ENCODE measurements around the gene GBF1. TPM values are rescaled to one million over a fixed set of nuclear protein-coding genes. Genes with fewer than 3 reads are reported as not detected.

Gene GBF1
- total RNA-seq, 2 experiments from 2014 or later = 28.8 to 30.9 TPM

DNA sequence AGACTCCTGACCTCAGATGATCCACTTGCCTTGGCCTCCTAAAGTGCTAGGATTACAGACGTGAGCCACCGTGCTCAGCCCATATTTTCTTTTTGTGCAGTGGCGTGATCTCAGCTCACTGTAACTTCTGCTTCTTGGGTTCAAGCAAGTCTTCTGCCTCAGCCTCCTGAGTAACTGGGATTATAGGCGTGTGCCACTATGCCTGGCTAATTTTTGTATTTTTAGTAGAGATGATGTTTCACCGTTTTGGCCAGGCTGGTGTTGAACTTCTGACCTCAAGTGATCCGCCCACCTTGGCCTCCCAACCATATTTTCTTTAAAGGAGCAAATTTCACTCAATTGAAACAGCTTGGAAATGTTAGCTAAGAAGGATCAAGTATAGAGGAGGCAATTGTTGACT is 16.5 kb downstream of the GBF1 start:
- DNase-seq (no peak), ATAC-seq (ENCODE audit: poor library complexity) (no peak)
- Histone ChIP-seq H3K4me1 (ENCODE audit: insufficient read depth, low read length) (peaks cover 8% of the 10 kb centered on the region), H3K27me3 (ENCODE audit: control insufficient read depth in 1 of 2, insufficient read depth in 2 of 2, low read length in 2 of 2) (no peaks in the 10 kb centered on the region), H3K36me3 (ENCODE audit: insufficient read depth, low read length) (peaks cover 73% of the 10 kb centered on the region), H3K4me3 (ENCODE audit: low read length) (no peak overlapping the region), H3K27ac (ENCODE audit: low read depth in 1 of 2, low read length in 2 of 2) (no peak overlapping the region), H3K9me3 (ENCODE audit: control insufficient read depth in 1 of 2, insufficient read depth in 1 of 2, low read length in 2 of 2) (no peaks in the 10 kb centered on the region)
- H3K4me3 Mint-ChIP-seq = no peak overlapping the region
- peaks cover 54% of the 10 kb centered on the region for H3K4me1 Mint-ChIP-seq (ENCODE audit: low read depth)
- intact Hi-C loops (cut with DNase I, micrococcal nuclease) = no loop called here
- no peak overlapping the region for H3K27ac Mint-ChIP-seq
- H3K36me3 Mint-ChIP-seq (ENCODE audit: low read depth) = peaks cover 83% of the 10 kb centered on the region
- ChIA-PET POLR2A (no interaction called here), CTCF (no interaction called here)
- H3K27me3 Mint-ChIP-seq = no peaks in the 10 kb centered on the region
- H3K9me3 Mint-ChIP-seq = no peaks in the 10 kb centered on the region
- no peak for TF ChIP-seq CTCF (IDR thresholded peaks at IDR 0.05)

DNA sequence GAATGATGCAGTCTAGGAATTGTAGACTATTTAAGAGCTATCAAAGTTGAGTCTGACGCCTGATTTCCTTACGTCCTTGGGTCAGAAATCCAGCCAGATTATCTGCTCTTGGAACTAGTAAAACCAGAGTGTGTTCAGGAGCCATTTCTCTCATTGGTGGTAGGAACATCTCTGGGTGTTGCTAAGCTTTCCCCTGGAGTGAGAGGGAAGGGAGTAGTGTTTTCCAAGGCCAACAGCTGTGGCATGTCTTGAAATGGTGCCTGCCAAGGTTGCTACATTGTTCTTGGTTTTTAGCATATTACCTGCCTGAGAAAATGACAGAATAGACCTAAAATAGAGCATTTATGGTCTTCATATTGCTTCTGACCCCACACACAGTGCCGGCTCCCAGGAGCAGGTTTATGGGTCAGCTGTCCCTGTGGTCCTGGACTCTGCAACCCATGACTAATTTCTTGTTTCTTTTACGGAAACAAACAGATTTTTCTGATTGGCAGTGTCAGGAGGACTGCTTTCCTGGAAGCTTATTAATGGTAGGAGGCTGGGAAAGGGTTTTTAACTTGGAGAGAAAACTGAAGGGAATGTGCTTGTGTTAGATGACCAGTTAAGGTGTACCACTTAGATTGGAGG is 17.5 kb downstream of the GBF1 start:
- no peaks in the 10 kb centered on the region for H3K27me3 Mint-ChIP-seq
- intact Hi-C loops (cut with DNase I, micrococcal nuclease) = no loop called here
- peaks cover 78% of the 10 kb centered on the region for H3K36me3 ChIP-seq (ENCODE audit: insufficient read depth, low read length)
- H3K27ac Mint-ChIP-seq = no peak overlapping the region
- H3K4me3 ChIP-seq (ENCODE audit: low read length) = no peak overlapping the region
- no peak overlapping the region for H3K27ac ChIP-seq (ENCODE audit: low read depth in 1 of 2, low read length in 2 of 2)
- H3K9me3 ChIP-seq (ENCODE audit: control insufficient read depth in 1 of 2, insufficient read depth in 1 of 2, low read length in 2 of 2) = no peaks in the 10 kb centered on the region
- DNase-seq = no peak
- no peaks in the 10 kb centered on the region for H3K9me3 Mint-ChIP-seq
- peaks cover 8% of the 10 kb centered on the region for H3K4me1 ChIP-seq (ENCODE audit: insufficient read depth, low read length)
- TF ChIP-seq CTCF (IDR thresholded peaks at IDR 0.05) = no peak
- no peak for ATAC-seq (ENCODE audit: poor library complexity)
- no peak overlapping the region for H3K4me3 Mint-ChIP-seq
- H3K36me3 Mint-ChIP-seq (ENCODE audit: low read depth) = peaks cover 88% of the 10 kb centered on the region
- ChIA-PET POLR2A (no interaction called here), CTCF (no interaction called here)
- no peaks in the 10 kb centered on the region for H3K27me3 ChIP-seq (ENCODE audit: control insufficient read depth in 1 of 2, insufficient read depth in 2 of 2, low read length in 2 of 2)
- H3K4me1 Mint-ChIP-seq (ENCODE audit: low read depth) = peaks cover 63% of the 10 kb centered on the region

- Mint-ChIP-seq H3K4me1 (ENCODE audit: low read depth) (peaks cover 77% of the 10 kb centered on the region), H3K27ac (no peak overlapping the region)
Observed at GRCh38 chr10:102264371-102264770, 19.0 kb downstream of the GBF1 start.

More at GRCh38 chr10:102264371-102264770, 19.0 kb downstream of the GBF1 start:
- TF ChIP-seq CTCF (IDR thresholded peaks at IDR 0.05) = no peak
- no peak for DNase-seq
- H3K36me3 ChIP-seq (ENCODE audit: insufficient read depth, low read length) = peaks cover 82% of the 10 kb centered on the region
- H3K4me3 ChIP-seq (ENCODE audit: low read length) = no peak overlapping the region
- H3K9me3 Mint-ChIP-seq = no peaks in the 10 kb centered on the region
- no peaks in the 10 kb centered on the region for H3K27me3 ChIP-seq (ENCODE audit: control insufficient read depth in 1 of 2, insufficient read depth in 2 of 2, low read length in 2 of 2)
- no peak for ATAC-seq (ENCODE audit: poor library complexity)
- POLR2A ChIA-PET = no interaction called here
- CTCF ChIA-PET = no interaction called here
- intact Hi-C loops (cut with DNase I, micrococcal nuclease) = no loop called here
- H3K27ac ChIP-seq (ENCODE audit: low read depth in 1 of 2, low read length in 2 of 2) = no peak overlapping the region
- peaks cover 93% of the 10 kb centered on the region for H3K36me3 Mint-ChIP-seq (ENCODE audit: low read depth)
- peaks cover 8% of the 10 kb centered on the region for H3K4me1 ChIP-seq (ENCODE audit: insufficient read depth, low read length)
- H3K9me3 ChIP-seq (ENCODE audit: control insufficient read depth in 1 of 2, insufficient read depth in 1 of 2, low read length in 2 of 2) = no peaks in the 10 kb centered on the region
- H3K27me3 Mint-ChIP-seq = no peaks in the 10 kb centered on the region
- H3K4me3 Mint-ChIP-seq = no peak overlapping the region
